Pancreas (tissue), 10 donors: Measurements from ENCODE around the gene LPCAT1. TPM values are rescaled to one million over a fixed set of nuclear protein-coding genes. Genes with fewer than 3 reads are reported as not detected.

ENCODE experiments used
- ATAC-seq, 4 donors: fragments of 200-7000 bp; cut with Tn5 transposase; one replicate each; pipeline versions ENCODE4 v1.8.0 to v1.9.1; 2020; ENCODE audit warnings: mild to moderate bottlenecking in 4 of 4, moderate library complexity in 4 of 4
- DNase-seq, 6 donors: peaks; one replicate each; pipeline ENCODE4 v3.0.0-alpha.2; 2020
- FAIRE-seq: peaks from 2 replicates; lab custom pipeline; 2012; peaks lifted over from hg19 to GRCh38; lab: Jason Lieb, UNC
- H3K27ac ChIP-seq, 4 donors: fragments of 200-600 bp; sonication (generic); 1 replicate in 3 of 4; 2 replicates in 1 of 4; pipeline versions ENCODE4 v1.5.0 to v1.8.0; 2020
- H3K27me3 ChIP-seq, 4 donors: fragments of 200-600 bp; one replicate each; pipeline ENCODE4 v1.8.0; 2021
- H3K36me3 ChIP-seq, 3 donors: fragments of 200-600 bp; sonication (generic) in 1 of 3; one replicate each; pipeline versions ENCODE4 v1.5.0 to v1.8.0; 2020 to 2021
- H3K4me1 ChIP-seq, 3 donors: fragments of 200-600 bp; one replicate each; pipeline ENCODE4 v1.8.0; 2021
- H3K4me3 ChIP-seq, 4 donors: fragments of 200-600 bp; sonication (generic) in 2 of 4; one replicate each; pipeline versions ENCODE4 v1.5.0 to v1.8.0; 2020 to 2021
- H3K9me3 ChIP-seq, 4 donors: fragments of 200-600 bp; one replicate each; pipeline ENCODE4 v1.8.0; 2021
- WGBS, 2 donors: extraction: QIAGEN DNeasy Blood & Tissue Kit; methylation state at CpG; one replicate each; pipeline ENCODE4 v1.1.7; 2013; 5-methylcytosine and 5-hydroxymethylcytosine counted together
- intact Hi-C, 3 donors: fragments of 100-400 bp; cut with DNase I; formaldehyde crosslinking; loops; one replicate each; pipeline versions ENCODE4 v1.11.1 to v1.14.2; 2022
- polyA plus RNA-seq, 2 donors: library from polyadenylated mRNA; stranded (reverse); fragments of 200-250 nt; gene quantifications; one replicate each; pipeline ENCODE4 v1.2.3, GENCODE V29; 2013
- total RNA-seq, 6 donors: library from RNA; stranded (reverse); fragmentation: NEBNext Ultra II Directional in 4 of 6; extraction: Animal tissue kit (Norgen Biotek cat#: 25700) in 4 of 6; gene quantifications; one replicate each; pipeline versions ENCODE4 v1.2.1 to v1.2.4, GENCODE V29; 2021 to 2023
- TF ChIP-seq, protein P1 (sequence below), 4 donors: fragments of 200-600 bp; sonication (generic) in 3 of 4; IDR thresholded peaks; one replicate each; pipeline versions ENCODE4 v1.5.0 to v1.8.0; 2021; ENCODE audit warnings: antibody characterized with exemption in 4 of 4
- donor health status: healthy with polysubstance abuse.
- donor health status: DM: no; HTN: no; CAD: no; lungs with moderate emphysema.
- donor health status: DM: no; HTN: no; CAD: no.
- donor health status: control.
- donor health status: control.
- donor health status: Bipolar disorder and iron deficiency.
- donor health status: DM: yes; HTN: yes; CAD: no.
- donor health status: DM: no; HTN: no; CAD: no.
- donor health status: DM: no; HTN: no; CAD: no.
- donor health status: DM: yes; HTN: yes; CAD: no.

Gene LPCAT1
- total and polyA plus RNA-seq, 8 donors: 6.5 to 26.1 (median 13.8) TPM

DNA sequence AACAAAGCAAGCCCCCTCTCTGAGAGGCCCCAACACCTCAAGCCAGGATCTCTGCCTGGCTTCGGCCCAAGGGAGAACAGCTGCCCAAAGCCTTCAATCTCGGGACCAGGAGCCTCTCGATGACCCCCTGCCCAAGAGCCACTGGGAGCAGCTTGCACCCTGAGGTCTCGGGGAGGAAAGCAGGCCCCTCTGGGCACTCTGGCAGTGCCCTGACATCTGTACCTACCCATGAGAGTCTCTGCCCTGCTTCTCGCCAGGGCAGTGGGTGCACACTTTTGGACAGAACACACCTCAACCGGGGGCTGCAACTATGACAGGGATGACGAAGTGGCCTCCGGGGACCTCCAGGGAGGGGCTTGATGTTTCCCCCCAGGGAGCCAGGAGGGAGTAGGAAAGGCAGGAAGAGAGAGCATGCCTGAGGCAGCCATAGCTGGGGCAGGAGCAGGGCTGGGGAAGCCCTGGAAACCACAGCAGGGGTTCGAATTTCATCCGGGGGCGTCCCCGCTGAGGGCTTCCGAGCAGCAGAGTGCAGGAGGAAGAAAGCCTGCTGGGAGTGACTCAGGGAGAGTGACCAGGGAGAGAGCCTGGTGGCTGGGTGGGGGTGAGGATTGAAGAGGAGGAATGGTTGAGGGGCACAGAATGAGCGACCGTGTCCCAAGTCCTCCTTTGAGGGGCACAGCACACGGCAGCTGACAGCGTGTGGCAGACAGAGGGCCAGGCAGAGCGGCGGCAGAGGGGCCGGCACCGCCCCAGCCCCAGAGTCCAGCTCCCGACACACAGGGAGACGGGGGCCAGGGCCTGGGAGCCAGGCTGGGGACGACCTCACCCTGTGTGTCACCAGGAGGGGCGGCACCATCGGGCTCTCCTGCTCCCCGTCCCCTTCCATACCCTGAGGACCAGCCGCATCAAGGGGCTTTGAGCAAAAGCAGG is 1.8 kb downstream of the LPCAT1 start:
- no peaks in the 10 kb centered on the region for H3K27me3 ChIP-seq
- H3K9me3 ChIP-seq: no peaks in the 10 kb centered on the region
- intact Hi-C loops: no loop called here
- H3K36me3 ChIP-seq: no peaks in the 10 kb centered on the region
- FAIRE-seq (no peak), DNase-seq (peak in 3 of 6 donors; percentile 9 to 46 (median 15)), ATAC-seq (no peak)
- WGBS, 2 donors: 80 to 86% methylated on average over 26 to 28 of the region's 28 CpGs
- peak overlapping the region in 1 of 4 donors; percentile 84 for H3K4me3 ChIP-seq
- H3K4me1 ChIP-seq: no peaks in the 10 kb centered on the region
- TF ChIP-seq, protein P1, sequence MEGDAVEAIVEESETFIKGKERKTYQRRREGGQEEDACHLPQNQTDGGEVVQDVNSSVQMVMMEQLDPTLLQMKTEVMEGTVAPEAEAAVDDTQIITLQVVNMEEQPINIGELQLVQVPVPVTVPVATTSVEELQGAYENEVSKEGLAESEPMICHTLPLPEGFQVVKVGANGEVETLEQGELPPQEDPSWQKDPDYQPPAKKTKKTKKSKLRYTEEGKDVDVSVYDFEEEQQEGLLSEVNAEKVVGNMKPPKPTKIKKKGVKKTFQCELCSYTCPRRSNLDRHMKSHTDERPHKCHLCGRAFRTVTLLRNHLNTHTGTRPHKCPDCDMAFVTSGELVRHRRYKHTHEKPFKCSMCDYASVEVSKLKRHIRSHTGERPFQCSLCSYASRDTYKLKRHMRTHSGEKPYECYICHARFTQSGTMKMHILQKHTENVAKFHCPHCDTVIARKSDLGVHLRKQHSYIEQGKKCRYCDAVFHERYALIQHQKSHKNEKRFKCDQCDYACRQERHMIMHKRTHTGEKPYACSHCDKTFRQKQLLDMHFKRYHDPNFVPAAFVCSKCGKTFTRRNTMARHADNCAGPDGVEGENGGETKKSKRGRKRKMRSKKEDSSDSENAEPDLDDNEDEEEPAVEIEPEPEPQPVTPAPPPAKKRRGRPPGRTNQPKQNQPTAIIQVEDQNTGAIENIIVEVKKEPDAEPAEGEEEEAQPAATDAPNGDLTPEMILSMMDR (IDR thresholded peaks at IDR 0.05): no peak
- no peak overlapping the region for H3K27ac ChIP-seq

DNA sequence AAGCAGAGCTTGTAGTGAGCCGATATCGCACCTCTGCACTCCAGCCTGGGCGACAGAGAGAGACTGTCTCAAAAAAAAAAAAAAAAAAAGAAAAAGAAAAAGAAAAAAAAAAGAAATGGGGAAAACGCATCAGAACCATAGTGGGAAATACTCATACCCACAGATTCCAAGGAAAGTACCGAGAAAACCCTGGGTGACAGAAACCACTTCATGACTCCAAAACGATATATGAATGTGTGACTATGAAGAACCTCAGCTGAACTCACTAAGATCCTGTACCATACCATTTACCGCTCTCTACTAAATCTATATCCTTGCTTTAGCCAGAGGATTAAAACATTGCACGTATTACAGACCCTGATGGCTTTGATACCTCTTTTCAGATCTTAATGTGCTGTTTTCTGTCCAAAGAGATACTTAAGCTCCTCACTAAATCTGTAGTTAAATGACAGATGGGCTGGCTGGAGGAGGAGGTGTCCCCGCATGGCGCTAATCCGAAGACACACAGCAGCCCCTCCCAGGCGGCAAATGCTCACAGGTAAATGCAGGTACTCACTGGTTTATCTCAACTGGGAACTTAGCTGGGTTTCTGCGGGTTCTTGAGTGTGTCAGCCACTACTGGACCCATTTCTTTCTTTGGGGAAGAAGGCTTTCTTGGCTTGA is 2.8 kb downstream of the LPCAT1 start:
- ATAC-seq: no peak
- no peaks in the 10 kb centered on the region for H3K36me3 ChIP-seq
- no peak for FAIRE-seq
- TF ChIP-seq, protein P1 (IDR thresholded peaks at IDR 0.05): no peak
- peak in 2 of 6 donors; percentile 1 to 3 for DNase-seq
- no peak overlapping the region for H3K27ac ChIP-seq
- no peaks in the 10 kb centered on the region for H3K9me3 ChIP-seq
- H3K27me3 ChIP-seq: no peaks in the 10 kb centered on the region
- WGBS, 2 donors: 94 to 95% methylated on average over 13 of the region's 13 CpGs
- H3K4me1 ChIP-seq: no peaks in the 10 kb centered on the region
- intact Hi-C loops: no loop called here
- H3K4me3 ChIP-seq: no peak overlapping the region

DNA sequence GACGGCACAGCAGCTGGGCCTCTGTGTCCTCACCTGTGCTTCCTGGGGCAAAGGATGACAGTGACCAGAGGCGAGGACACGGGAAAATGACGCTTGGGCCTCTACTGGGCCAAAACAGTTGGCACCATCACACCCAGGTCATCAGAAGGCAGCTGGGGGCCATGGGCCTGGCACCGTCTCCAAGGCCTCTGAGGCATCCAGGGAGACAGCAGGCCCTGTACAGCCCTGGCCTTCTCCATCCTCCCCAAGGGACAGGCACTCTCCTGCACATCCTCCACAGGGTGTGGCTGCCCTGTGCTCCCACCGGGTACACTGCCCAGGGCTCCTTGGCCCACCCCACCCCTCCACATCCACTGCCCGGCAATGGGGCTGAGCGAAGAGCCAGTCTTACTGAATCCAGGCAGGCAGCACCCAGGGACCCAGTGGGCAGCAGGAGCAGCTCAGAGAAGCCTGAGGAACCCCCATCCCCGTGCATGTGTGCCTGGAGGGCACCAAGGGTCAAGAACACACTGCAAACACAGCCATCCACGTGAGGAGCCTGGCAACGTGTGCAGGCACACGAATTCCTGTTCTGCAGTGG is 4.0 kb downstream of the LPCAT1 start:
- TF ChIP-seq, protein P1 (IDR thresholded peaks at IDR 0.05): no peak
- Histone ChIP-seq H3K27me3 (no peaks in the 10 kb centered on the region), H3K9me3 (no peaks in the 10 kb centered on the region), H3K4me3 (no peak overlapping the region), H3K27ac (no peak overlapping the region), H3K36me3 (no peaks in the 10 kb centered on the region), H3K4me1 (no peaks in the 10 kb centered on the region)
- 87% methylated on average over 12 of the region's 12 CpGs for WGBS, 2 donors
- intact Hi-C loops: no loop called here
- no peak for ATAC-seq
- no peak for FAIRE-seq
- DNase-seq: peak in 3 of 6 donors; percentile 5 to 47 (median 9)

DNA sequence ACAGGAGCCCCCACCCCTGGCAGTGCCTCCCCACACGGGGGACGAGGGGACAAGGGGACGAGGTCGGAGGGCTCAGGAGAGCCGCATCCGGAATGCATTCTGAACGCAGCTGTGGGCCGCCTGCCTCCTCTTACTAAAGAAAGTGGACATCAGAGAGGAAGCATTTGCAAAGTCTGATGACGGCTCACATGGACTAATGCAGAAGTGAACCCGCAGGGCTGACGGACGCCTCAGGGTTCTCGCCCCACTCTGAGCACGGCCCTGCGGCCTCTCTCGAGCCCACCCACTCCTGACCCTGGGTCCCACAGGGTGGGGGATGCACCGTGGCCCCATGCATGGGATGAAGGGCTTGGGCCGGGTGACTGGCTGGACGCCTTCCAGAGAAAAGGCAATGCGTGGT is 5.9 kb downstream of the LPCAT1 start:
- no peak for FAIRE-seq
- peak in 4 of 6 donors; percentile 5 to 45 (median 24) for DNase-seq
- Histone ChIP-seq H3K27ac (no peak overlapping the region), H3K36me3 (no peaks in the 10 kb centered on the region), H3K4me1 (no peaks in the 10 kb centered on the region), H3K4me3 (no peak overlapping the region), H3K27me3 (no peaks in the 10 kb centered on the region), H3K9me3 (no peaks in the 10 kb centered on the region)
- peak in 1 of 4 donors; percentile 40 for ATAC-seq
- intact Hi-C loops: no loop called here
- TF ChIP-seq, protein P1 (IDR thresholded peaks at IDR 0.05): no peak
- WGBS, 2 donors: 88 to 91% methylated on average over 20 of the region's 20 CpGs
